ENCODE measurements around the gene SLC7A4.

SLC7A4 gene

GRCh38 chr22:20995329-20996030 is 36.9 kb downstream of the SLC7A4 start:
- DNase-seq, result no peak

DNA sequence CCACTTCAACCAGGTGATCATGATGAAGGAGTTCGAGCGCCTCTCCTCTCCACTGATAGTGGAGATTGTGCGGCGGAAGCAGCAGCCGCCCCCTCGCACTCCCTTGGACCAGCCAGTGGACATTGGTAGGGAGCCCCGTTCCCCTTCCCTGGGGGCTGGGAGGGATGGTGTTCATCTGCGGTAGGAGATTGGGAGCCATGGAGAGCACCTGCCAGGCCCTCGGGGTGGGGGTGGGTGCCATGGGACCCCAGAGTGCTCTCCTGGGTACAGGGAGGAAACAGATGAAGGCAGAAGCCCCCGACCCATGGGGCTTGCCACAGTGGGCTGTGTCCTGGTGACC is 37.5 kb downstream of the SLC7A4 start:
- no peak for DNase-seq

DNA sequence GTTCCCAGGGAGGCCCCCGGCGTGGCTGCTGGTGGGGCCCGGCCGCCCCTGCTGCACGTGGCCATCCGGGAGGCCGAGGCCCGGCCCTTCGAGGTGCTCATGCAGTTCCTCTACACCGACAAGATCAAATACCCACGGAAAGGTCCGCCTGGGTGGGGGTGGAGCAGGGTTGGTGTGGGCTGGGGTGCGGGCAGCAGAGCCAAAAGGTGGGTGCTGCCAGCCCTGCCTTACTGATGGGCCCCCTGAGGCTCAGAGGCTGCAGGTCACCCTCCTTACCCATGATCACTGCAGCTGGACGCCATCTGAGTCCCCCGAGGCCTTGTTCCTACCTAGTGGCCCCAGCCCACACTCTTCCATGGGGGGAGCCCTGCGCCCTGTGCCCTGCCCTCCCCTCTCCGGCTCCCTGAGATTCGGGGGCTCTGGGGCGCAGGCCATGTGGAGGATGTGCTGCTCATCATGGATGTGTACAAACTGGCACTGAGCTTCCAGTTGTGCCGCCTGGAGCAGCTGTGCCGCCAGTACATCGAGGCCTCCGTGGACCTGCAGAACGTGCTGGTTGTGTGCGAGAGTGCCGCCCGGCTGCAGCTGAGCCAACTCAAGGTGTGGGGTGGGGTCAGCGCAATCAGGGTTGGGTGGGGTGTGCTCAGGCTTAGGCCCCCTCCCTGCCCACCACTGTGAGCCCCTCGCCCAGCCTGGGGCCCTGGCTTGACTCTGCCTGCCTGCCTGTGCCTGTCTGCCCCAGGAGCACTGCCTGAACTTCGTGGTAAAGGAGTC is 38.0 kb downstream of the SLC7A4 start:
- no peak for DNase-seq

GRCh38 chr22:20993304-20994127 is 38.8 kb downstream of the SLC7A4 start:
- DNase-seq, result no peak

DNA sequence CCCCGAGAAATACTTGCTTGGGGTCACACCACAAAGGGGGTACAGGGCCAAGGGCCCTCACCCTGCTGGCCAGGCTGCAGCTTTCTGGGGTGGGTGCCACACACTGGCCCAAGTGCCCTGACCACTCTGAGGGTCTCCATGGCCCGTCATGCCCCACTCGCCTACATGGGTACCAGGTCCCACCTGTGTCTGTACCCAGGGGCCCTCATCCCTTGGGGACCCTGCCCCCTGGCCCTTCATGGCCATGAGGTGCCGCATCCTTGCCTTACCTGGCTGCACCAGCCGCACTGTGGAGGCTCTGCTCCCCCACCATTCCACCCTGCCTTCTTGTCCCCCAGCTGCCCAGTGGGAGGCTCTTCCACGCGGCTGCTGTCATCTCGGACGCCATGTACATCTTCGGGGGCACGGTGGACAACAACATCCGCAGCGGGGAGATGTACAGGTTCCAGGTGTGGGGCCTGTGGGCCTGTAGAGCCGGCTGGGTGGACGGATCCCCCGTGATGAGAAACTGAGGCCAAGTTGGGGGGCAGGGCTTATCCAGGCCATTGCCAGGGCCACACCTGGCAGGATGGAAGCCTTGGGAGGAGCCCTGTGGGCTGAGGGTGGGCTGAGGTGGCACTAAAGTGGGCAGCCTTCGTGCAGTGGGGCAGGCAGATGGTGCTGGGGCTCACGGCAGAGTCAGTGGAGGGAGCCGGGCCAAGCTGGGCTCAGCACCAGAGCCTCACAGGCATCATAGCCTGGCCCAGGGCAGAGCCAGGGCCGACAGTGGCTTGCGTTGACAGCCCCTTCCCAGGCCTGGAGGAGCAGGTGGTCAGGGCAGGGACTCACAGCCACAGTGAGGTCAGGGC is 39.7 kb downstream of the SLC7A4 start:
- DNase-seq, result no peak

GRCh38 chr22:20992056-20992442 is 40.3 kb downstream of the SLC7A4 start:
- no peak for DNase-seq

GRCh38 chr22:20991252-20992055 is 40.9 kb downstream of the SLC7A4 start:
- no peak for DNase-seq

- DNase-seq, result no peak
These were observed 41.9 kb downstream of the SLC7A4 start for GRCh38 chr22:20990184-20991180.

- DNase-seq, result no peak
These were observed 42.8 kb downstream of the SLC7A4 start for GRCh38 chr22:20989323-20990138.

- no peak for DNase-seq
These were observed 43.6 kb downstream of the SLC7A4 start for GRCh38 chr22:20988573-20989322.

- no peak for DNase-seq
These were observed 45.0 kb downstream of the SLC7A4 start for GRCh38 chr22:20987375-20987774.

DNA sequence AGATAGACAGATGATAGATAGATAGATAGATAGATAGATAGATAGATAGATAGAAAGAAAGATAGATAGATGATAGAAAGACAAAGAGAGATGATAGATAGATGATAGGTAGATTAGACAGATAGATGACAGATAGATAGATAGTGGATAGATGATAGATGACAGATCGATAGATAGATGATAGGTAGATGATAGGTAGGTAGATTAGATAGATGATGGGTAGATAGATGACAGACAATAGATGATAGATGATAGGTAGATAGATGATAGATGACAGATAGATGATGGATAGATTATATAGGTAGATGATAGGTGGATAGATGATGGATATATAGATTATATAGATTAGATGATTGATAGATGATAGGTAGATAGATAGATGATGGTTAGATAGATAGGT is 46.0 kb downstream of the SLC7A4 start:
- no peak for DNase-seq

GRCh38 chr22:20985720-20986119 is 46.6 kb downstream of the SLC7A4 start:
- no peak for DNase-seq

- no peak for DNase-seq
These were observed 49.1 kb downstream of the SLC7A4 start for GRCh38 chr22:20983081-20983771.

DNA sequence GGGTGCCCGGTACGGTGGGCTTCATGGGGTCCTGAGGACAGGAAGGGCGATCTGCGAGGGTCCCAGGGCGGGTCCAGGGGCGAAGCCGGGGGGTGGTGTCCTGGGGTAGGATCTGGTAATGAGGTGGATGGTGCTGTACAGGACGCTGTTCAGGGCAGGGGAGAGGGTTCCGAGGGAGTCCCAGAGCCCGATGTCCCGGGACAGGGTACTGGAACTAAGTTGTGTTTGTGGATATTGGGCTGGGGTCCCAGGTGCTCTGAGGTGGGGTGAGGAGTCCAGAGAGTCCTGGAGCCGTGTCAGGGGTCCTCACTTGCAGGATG is 49.8 kb downstream of the SLC7A4 start:
- no peak for DNase-seq

DNA sequence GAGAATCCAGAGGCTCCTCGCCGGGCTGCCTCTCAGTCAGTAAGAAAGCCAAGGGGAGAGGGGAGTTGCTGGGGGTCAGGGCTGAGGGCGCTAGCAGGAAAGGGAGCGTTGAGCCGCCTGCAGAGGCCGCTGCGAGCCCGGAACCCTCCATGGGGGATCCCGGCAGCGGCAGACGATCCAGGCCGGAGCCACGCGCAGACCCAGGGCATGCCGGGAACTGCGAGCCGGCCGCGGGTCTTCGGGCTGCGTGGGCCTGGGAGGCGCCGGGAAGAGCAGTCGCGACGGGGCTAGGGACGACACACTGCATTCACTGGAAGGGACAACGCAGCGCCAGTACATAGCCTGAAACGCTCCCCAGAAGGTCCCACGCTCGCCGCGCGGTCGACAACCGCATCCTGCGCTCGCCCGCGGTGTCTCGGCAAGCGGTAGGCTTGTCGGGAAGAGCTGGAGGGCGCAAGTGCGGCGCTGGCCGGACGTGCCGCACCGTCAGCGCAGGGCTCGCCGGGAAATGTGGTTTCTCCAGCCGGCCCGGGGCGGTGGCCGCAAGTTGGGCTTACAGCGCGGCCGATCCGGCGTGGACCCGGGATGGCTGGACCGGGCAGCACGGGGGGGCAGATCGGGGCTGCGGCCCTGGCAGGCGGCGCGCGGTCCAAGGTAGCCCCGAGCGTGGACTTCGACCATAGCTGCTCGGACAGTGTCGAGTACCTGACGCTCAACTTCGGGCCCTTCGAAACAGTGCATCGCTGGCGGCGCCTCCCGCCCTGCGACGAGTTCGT is 50.4 kb downstream of the SLC7A4 start, which contains the start of gene LZTR1:
Gene LZTR1 (plus strand): TSS at position 511 of the 776 bp plus-strand sequence. CDS start 75 bp downstream, at position 586.
- peak; percentile 80 for DNase-seq

GRCh38 chr22:20980938-20981722 is 51.2 kb downstream of the SLC7A4 start:
- no peak for DNase-seq

Measured in CD4-positive, alpha-beta T cell treated with Interleukin-6 for 4 hours (primary cell).